T-helper 17 cell (primary cell): ENCODE results near the gene ZNF469. TPM values are rescaled to one million over a fixed set of nuclear protein-coding genes. Genes with fewer than 3 reads are reported as not detected.

Source experiments
- total RNA-seq, 4 donors: library from RNA in 2 of 4; stranded (reverse) in 2 of 4; gene quantifications; one replicate each; pipeline ENCODE4 v1.2.3 and lab custom pipeline; 2022 to 2026

ZNF469 gene
- total RNA-seq, 2 donors from 2014 or later, result 0.32 to 0.55 TPM

Other genes with a start within 250 kb of the ZNF469 start
- 10 to 100 TPM; 24.6 to 29.4 TPM for gene ZFPM1, start 70.3 kb downstream of the ZNF469 start, total RNA-seq
- 100 to 1,000 TPM; 100 to 141 TPM for gene ZC3H18, start 187.4 kb downstream of the ZNF469 start, total RNA-seq